ENCODE data around the gene OSBPL10.
"Not testable (repeated sequence)": the region's sequence is repeated elsewhere in the genome, so short reads cannot be mapped to it uniquely, and the experiment has no call there.

The OSBPL10 gene, protein sequence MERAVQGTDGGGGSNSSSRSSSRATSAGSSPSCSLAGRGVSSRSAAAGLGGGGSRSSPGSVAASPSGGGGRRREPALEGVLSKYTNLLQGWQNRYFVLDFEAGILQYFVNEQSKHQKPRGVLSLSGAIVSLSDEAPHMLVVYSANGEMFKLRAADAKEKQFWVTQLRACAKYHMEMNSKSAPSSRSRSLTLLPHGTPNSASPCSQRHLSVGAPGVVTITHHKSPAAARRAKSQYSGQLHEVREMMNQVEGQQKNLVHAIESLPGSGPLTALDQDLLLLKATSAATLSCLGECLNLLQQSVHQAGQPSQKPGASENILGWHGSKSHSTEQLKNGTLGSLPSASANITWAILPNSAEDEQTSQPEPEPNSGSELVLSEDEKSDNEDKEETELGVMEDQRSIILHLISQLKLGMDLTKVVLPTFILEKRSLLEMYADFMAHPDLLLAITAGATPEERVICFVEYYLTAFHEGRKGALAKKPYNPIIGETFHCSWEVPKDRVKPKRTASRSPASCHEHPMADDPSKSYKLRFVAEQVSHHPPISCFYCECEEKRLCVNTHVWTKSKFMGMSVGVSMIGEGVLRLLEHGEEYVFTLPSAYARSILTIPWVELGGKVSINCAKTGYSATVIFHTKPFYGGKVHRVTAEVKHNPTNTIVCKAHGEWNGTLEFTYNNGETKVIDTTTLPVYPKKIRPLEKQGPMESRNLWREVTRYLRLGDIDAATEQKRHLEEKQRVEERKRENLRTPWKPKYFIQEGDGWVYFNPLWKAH

DNA sequence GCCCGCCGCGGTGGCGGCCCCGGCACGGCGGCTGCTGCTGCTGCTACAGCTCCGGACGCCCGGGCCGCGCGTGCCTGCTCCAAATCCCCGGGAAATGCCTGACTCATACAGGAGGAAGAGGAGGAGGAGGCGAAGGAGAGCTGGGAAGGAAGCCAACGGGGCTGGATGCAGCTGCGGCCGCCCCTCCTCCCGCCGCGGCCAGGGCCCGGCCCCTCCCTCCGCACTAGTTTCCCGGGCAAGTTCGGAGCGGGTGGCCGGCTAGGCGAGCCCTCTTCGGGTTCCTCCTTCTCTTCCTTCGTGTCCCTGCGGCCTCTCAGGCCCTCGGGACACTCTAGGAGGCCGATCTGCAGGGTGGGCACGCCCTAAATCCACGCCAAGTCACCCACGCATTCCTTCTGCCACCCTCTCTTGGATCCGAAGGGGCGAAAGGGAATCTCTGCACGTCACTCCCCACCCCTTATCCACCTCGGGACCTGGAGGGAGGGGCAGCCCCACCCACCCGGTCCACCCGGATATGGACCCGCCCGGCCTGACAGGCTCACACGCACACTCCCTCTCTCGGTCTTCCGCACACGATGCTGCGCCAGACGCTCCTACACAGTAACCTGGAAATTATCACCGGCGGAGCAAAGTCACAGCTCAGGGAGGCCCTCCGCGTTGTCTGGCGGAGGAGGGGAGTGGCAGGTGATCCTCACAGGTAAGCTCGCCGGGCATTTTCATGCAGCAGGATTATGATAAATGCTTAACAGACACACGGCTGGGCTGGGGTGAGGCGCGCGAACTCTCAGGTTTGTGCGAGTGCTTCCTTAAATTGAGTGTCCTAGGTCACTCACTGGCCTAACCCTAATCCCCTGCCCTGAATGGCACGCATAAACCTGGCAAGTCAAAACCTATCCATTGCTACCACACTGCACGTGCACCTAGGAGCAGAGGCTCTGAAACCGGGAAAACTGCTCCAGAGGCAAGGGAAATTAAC lies at the start of gene OSBPL10, which contains the start of gene ZNF860:
OSBPL10 (minus strand) TSS at position 57 of the 976 bp plus-strand sequence. CDS start 83 bp downstream, outside the sequence.
ZNF860 (plus strand) TSS at position 545 of the 976 bp plus-strand sequence. CDS start 7,330 bp downstream, outside the sequence.
- peaks cover 18% of the 10 kb centered on the region for H3K4me1 Mint-ChIP-seq
- H3K36me3 Mint-ChIP-seq: no peaks in the 10 kb centered on the region
- peak within 1 kb of the TSS; percentile 68 for H3K27ac Mint-ChIP-seq
- peak within 1 kb of the TSS; percentile 87 for H3K4me3 Mint-ChIP-seq
- H3K9me3 Mint-ChIP-seq: no peaks in the 10 kb centered on the region
- peaks cover 23% of the 10 kb centered on the region for H3K27me3 Mint-ChIP-seq

DNA sequence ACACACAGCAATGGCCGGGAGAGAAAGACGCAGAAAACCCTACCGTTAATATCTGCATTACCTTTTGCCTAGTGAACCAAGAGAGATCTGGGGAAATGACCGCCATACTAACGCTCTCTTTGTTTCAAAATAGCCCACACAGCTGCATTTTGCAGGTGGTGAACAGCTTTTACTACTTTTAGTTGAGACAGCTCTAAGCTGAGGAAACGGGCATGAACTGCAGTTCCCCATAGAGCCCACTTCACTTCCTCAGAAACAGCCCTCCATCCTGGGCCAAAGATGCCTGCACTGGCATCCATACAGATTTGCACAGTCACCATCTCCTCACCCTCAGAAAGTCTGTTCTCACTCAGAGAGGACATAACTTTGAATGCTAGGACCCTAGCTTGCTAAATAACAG lies 45.5 kb upstream of the OSBPL10 start:
- Mint-ChIP-seq H3K9me3 (no peaks in the 10 kb centered on the region), H3K4me1 (no peaks in the 10 kb centered on the region), H3K27ac (no peak overlapping the region), H3K36me3 (no peaks in the 10 kb centered on the region), H3K4me3 (no peak overlapping the region), H3K27me3 (no peaks in the 10 kb centered on the region)

DNA sequence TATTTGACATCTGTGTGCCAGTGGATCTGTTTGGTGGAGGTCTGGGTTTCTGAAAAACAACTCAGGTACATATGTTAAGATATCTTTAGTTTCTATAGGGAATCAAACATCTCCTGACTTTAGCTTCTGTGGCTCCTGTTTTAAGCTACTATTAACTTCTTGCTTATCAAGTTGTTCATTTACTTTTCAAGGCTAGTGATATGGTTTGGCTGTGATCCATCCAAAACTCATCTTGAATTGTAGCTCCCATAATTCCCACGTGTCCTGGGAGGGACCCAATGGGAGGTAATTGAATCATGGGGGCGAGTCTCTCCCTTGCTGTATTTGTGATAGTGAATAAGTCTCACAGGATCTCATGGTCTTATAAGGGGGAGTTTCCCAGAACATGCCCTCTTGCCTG lies 41.9 kb upstream of the OSBPL10 start:
- no peaks in the 10 kb centered on the region for H3K36me3 Mint-ChIP-seq
- no peaks in the 10 kb centered on the region for H3K4me1 Mint-ChIP-seq
- no peak overlapping the region for H3K4me3 Mint-ChIP-seq
- no peak overlapping the region for H3K27ac Mint-ChIP-seq
- no peaks in the 10 kb centered on the region for H3K9me3 Mint-ChIP-seq
- H3K27me3 Mint-ChIP-seq: no peaks in the 10 kb centered on the region

DNA sequence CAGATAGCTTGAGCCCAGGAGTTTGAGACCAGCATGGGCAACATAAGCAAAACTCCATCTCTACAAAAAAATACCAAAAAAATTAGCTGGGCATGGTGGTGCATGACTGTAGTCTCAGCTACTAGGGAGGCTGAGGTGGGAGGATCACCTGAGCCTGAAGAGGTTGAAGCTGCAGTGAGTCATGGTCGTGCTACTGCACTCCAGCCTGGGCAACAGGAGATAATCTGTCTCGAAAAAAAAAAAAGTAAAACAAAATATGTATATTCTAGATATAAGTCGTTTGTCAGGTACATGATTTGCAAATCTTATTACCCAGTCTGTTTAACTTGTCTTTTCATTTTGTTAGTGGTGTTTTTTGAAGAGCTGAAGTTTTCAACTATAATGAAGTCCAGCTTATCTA lies 40.7 kb upstream of the OSBPL10 start:
- H3K4me3 Mint-ChIP-seq: no peak overlapping the region
- no peaks in the 10 kb centered on the region for H3K36me3 Mint-ChIP-seq
- no peaks in the 10 kb centered on the region for H3K27me3 Mint-ChIP-seq
- no peaks in the 10 kb centered on the region for H3K4me1 Mint-ChIP-seq
- H3K9me3 Mint-ChIP-seq: no peaks in the 10 kb centered on the region
- H3K27ac Mint-ChIP-seq: no peak overlapping the region

DNA sequence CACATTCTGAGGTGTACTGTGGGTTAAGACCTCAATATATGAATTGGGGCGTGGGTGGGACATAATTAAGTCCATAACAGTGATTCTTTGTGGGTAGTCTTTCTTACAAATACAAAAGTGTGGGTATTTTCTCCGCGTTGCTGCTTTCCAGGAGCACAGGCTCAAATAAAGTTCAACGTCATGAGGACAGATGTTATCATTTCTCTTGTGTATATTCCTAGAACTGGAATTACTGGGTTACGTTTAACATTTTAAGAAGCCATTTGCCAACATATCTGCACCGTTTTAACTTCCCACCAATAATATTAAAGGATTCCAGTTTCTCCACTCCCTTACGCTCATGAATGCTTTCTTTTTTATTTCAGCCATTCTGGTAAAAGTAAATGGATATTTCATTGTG lies 40.1 kb upstream of the OSBPL10 start:
- H3K27me3 Mint-ChIP-seq: no peaks in the 10 kb centered on the region
- no peak overlapping the region for H3K4me3 Mint-ChIP-seq
- H3K27ac Mint-ChIP-seq: no peak overlapping the region
- no peaks in the 10 kb centered on the region for H3K36me3 Mint-ChIP-seq
- H3K4me1 Mint-ChIP-seq: no peaks in the 10 kb centered on the region
- no peaks in the 10 kb centered on the region for H3K9me3 Mint-ChIP-seq

DNA sequence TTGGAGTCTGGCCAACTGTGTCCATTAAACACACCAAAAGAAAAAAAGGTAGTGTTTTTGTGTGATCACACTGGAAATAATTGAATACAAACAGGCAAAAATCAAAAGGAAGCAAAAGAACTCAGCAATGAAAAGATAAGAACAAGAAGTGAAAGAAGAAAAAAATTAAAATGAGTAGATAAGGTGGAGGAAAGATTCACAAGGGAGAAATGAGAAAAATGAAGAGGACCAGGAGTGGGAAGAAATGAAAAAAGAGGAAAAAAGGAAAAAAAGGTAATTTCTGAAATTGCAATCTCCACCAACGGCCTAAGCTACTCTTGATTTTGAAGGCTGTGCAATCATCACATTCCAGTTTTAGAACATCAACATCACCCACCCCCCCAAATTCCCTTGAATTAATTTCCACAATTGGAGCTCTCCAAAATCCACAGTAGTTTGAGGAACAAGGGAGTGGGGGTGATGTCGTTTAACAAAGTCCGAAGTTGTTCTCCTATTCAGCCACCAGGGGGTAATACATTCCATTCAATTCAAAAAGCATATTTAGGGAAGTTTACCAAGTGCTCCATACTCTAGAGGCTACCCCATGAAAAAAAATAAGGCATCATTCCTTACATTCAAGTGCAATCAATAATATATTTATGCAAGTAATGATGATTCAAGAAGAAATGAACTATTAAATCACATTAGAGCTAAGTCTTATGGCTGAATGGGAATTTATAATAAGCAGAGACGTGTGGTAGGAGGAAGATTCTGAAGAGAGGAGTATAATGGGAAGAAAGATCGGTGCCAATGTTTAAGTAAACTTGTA lies 37.9 kb upstream of the OSBPL10 start:
- no peaks in the 10 kb centered on the region for H3K4me1 Mint-ChIP-seq
- H3K36me3 Mint-ChIP-seq: no peaks in the 10 kb centered on the region
- no peaks in the 10 kb centered on the region for H3K9me3 Mint-ChIP-seq
- no peak overlapping the region for H3K4me3 Mint-ChIP-seq
- H3K27me3 Mint-ChIP-seq: no peaks in the 10 kb centered on the region
- H3K27ac Mint-ChIP-seq: no peak overlapping the region

DNA sequence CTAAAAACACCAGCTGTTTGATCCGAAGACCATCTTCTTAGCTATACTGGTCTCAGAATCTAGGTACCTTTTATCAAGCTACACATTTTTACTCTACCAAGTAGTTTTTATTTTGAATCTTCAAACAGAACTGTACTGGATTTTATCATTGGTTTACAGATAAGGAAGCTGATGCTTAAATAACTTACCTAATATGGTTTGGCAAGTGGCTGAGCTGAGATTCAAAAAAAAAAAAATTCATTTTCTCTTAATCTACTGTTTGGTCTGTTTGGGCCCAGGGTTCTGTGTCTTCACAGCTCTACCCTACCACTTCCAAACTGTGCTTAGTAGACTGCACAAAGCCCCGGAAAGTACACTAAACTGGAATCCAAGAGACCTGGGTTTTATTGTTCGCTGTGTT lies 36.2 kb upstream of the OSBPL10 start:
- Mint-ChIP-seq H3K4me1 (no peaks in the 10 kb centered on the region), H3K36me3 (no peaks in the 10 kb centered on the region), H3K27ac (no peak overlapping the region), H3K27me3 (no peaks in the 10 kb centered on the region), H3K9me3 (no peaks in the 10 kb centered on the region), H3K4me3 (no peak overlapping the region)

DNA sequence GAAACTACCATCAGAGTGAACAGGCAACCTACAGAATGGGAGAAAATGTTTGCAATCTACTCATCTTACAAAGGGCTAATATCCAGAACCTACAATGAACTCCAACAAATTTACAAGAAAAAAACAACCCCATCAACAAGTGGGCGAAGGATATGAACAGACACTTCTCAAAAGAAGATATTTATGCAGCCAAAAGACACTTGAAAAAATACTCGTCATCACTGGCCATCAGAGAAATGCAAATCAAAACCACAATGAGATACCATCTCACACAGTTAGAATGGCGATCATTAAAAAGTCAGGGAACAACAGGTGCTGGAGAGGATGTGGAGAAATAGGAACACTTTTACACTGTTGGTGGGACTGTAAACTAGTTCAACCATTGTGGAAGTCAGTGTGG lies 34.6 kb upstream of the OSBPL10 start:
- not testable (repeated sequence) for H3K27ac Mint-ChIP-seq, H3K36me3 Mint-ChIP-seq, H3K9me3 Mint-ChIP-seq, H3K4me3 Mint-ChIP-seq, H3K27me3 Mint-ChIP-seq, H3K4me1 Mint-ChIP-seq

DNA sequence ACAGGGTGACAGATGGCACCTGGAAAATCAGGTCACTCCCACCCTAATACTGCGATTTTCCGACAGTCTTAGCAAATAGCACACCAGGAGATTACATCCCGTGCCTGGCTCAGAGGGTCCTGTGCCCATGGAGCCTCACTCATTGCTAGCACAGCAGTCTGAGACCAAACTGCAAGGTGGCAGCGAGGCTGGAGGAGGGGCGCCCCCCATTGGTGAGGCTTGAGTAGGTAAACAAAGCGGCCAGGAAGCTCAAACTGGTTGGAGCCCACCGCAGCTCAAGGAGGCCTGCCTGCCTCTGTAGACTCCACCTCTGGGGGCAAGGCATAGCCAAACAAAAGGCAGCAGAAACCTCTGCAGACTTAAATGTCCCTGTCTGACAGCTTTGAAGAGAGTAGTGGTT lies 29.6 kb upstream of the OSBPL10 start:
- H3K9me3 Mint-ChIP-seq, H3K36me3 Mint-ChIP-seq, H3K4me1 Mint-ChIP-seq, H3K4me3 Mint-ChIP-seq, H3K27ac Mint-ChIP-seq, H3K27me3 Mint-ChIP-seq: not testable (repeated sequence)

DNA sequence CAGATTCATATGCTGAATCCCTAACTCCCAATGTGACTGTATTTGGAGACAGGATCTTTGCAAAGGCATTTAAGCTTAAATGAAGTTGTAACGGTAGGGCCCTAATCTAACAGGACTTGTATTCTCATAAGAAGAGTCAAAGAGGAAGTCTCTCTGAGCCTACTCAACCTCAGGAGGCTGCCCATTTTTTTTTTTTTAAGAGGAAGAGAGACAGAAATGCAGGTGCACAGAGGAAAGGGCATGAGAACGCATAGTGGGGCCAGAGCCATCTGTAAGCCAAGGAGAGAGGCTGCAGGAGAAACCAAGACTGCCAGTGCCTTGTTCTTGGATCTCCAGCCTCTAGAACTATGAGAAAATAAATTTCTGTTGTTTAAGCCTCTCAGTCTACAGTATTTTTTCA lies 28.9 kb upstream of the OSBPL10 start:
- Mint-ChIP-seq H3K27ac (no peak overlapping the region), H3K27me3 (peaks cover 5% of the 10 kb centered on the region), H3K36me3 (peaks cover 2% of the 10 kb centered on the region), H3K9me3 (no peaks in the 10 kb centered on the region), H3K4me1 (peaks cover 5% of the 10 kb centered on the region), H3K4me3 (no peak overlapping the region)

DNA sequence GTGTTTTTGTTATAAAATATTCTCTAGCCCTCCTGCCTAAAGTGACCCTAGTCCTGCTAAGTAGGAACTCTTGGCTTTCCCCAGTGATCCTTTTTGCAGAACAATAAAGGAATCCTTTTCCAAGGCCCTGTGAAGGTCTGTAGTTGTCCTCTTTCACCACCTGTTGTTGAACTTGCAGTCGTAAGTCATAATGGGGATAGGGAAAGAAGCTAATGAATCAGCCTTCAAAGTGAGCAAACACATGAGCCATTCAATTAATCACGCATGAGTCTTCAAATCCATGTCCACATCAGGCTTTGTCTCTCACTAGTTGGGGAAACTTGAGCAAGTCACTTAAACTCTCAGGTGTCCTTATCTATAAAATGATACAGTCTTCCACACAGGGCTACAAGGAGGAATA lies 28.0 kb upstream of the OSBPL10 start:
- peaks cover 7% of the 10 kb centered on the region for H3K27me3 Mint-ChIP-seq
- no peaks in the 10 kb centered on the region for H3K9me3 Mint-ChIP-seq
- H3K4me3 Mint-ChIP-seq: no peak overlapping the region
- H3K4me1 Mint-ChIP-seq: peaks cover 5% of the 10 kb centered on the region
- H3K36me3 Mint-ChIP-seq: peaks cover 2% of the 10 kb centered on the region
- H3K27ac Mint-ChIP-seq: no peak overlapping the region

DNA sequence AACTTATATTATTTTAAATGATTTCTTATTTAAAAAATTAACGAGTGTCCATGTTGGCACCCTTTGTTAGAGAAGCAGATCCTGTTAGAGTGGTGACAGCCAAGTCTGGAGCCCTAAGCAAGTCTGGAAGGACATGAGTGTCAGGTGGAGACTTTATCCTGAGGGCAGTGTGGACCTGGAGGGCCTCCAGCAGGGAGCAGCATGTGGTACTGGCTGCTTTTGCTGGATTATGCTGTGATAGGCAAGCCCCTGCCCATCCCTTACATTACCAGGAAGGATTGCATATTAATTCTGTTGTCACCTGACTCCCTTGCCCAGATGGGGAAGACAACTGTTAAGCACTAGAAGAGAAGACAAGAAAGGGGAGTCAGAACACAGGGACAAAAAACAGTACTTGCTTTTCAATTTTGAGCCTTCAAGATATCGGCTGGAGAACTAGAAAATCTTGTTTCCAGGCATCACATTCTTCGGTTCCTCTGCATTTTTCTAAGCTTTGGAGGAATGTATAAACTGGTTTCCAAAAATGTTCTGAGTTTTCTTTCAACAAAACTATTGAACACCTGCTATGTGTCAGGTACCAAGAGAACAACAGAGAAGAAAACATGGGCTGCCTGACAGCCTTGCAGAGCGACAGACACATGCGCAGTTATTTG lies 23.2 kb upstream of the OSBPL10 start:
- H3K36me3 Mint-ChIP-seq: no peaks in the 10 kb centered on the region
- H3K27me3 Mint-ChIP-seq: peaks cover 11% of the 10 kb centered on the region
- no peaks in the 10 kb centered on the region for H3K4me1 Mint-ChIP-seq
- no peak overlapping the region for H3K27ac Mint-ChIP-seq
- H3K9me3 Mint-ChIP-seq: no peaks in the 10 kb centered on the region
- H3K4me3 Mint-ChIP-seq: no peak overlapping the region

DNA sequence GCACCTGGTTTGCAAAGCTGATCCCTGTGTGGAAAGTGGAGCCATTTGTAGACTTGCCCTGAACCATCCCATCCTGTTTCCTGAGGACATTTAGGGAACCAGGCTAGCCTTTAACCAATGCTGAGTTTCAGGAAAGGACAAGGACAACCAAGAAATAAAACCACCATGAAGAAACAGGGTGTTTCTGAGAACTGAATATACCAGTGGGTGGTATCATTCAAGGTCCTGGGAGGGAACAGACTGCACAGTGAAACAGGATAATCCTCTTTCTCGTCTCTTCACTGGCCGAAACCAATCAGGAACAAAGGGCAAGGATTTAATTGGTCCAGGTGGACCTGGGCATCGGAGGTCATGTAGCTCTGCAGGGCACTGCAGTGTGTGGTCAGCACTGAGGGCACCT lies 22.3 kb upstream of the OSBPL10 start:
- H3K4me3 Mint-ChIP-seq: no peak overlapping the region
- H3K27me3 Mint-ChIP-seq: peaks cover 11% of the 10 kb centered on the region
- H3K9me3 Mint-ChIP-seq: no peaks in the 10 kb centered on the region
- H3K27ac Mint-ChIP-seq: no peak overlapping the region
- no peaks in the 10 kb centered on the region for H3K36me3 Mint-ChIP-seq
- H3K4me1 Mint-ChIP-seq: no peaks in the 10 kb centered on the region

DNA sequence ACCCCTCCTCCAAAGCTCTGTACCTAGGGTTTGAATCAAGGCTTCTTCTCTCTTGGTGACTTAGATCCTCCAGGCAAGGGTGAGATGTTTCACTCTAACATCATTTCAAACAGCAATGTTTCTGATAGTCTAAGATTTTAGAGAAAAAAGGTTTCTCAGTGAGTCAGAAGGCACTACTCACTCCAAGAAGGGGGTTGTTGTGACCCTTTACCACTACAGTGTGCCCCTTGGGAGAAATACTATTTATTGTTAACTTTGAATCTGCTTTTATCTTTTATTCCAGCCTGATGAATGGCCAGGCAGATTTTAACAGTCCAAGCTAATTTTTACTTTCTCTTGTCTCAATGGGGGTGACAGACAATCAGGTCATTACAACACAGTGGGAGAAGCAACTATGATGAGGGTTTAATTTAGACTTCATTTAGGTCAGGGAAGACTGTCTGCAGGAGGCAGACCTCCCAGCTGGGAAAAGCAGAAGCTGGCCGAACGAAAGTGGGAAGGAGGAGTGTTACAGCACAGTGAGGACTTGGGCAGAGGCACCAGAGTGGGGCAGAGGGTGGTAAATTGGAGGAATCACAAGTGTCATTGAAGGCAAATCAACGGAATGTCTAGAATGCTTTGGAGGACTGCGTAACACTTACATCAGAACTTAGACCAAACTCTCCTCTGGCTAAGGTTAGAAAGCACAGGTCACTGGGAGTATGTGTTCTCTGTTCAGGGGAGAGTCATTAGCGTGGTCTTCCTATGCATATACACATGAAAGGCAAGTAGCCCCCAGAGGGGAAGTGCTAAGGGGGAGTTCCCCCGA lies 21.7 kb upstream of the OSBPL10 start:
- Mint-ChIP-seq H3K9me3 (no peaks in the 10 kb centered on the region), H3K4me1 (no peaks in the 10 kb centered on the region), H3K27me3 (peaks cover 11% of the 10 kb centered on the region), H3K36me3 (no peaks in the 10 kb centered on the region), H3K4me3 (no peak overlapping the region), H3K27ac (no peak overlapping the region)
